Thoracic aorta (tissue), 2 donors: ENCODE results near the gene PDE1C. TPM values are rescaled to one million over a fixed set of nuclear protein-coding genes. Genes with fewer than 3 reads are reported as not detected.

Experiments
- ATAC-seq: fragments of 150-250 bp; one replicate; pipeline ENCODE4 v1.8.0; 2017; ENCODE audit warnings: low read depth; ENCODE audit not compliant: insufficient number of reproducible peaks, low FRiP score
- DNase-seq: peaks from one replicate; pipeline ENCODE4 v3.0.0-alpha.2; 2020; ENCODE audit warnings: low spot score
- H3K27ac ChIP-seq, 2 donors: fragments of 200-600 bp; sonication (generic); 1 replicate in 1 of 2; 2 replicates in 1 of 2; pipeline ENCODE4 v1.5.1; 2016; ENCODE audit warnings: mild to moderate bottlenecking in 2 of 2, moderate library complexity in 2 of 2
- H3K27me3 ChIP-seq: fragments of 200-600 bp; sonication (generic); replicated peaks from 2 replicates; pipeline ENCODE4 v1.6.0; 2016; ENCODE audit warnings: mild to moderate bottlenecking; ENCODE audit not compliant: insufficient read depth
- H3K36me3 ChIP-seq: fragments of 200-600 bp; sonication (generic); one replicate; pipeline ENCODE4 v1.5.1; 2016
- H3K4me1 ChIP-seq, 2 donors: fragments of 200-600 bp; sonication (generic); 1 replicate in 1 of 2; 2 replicates in 1 of 2; pipeline versions ENCODE4 v1.5.1 to v1.6.0; 2016; ENCODE audit warnings: low read depth in 2 of 2, mild to moderate bottlenecking in 1 of 2; ENCODE audit not compliant: control insufficient read depth in 1 of 2
- H3K4me3 ChIP-seq: fragments of 200-600 bp; sonication (generic); 2 replicates; pipeline ENCODE4 v1.5.1; 2016; ENCODE audit warnings: mild to moderate bottlenecking
- H3K9me3 ChIP-seq: fragments of 200-600 bp; sonication (generic); 2 replicates; pipeline ENCODE4 v1.5.1; 2016
- CTCF ChIP-seq: fragments of 200-600 bp; sonication (generic); IDR thresholded peaks from one replicate; pipeline ENCODE4 v1.5.1; 2019; ENCODE audit warnings: antibody characterized with exemption
- total RNA-seq, 2 donors: library from RNA; depleted of rRNA; stranded (reverse); fragments of >200 nt; gene quantifications; one replicate each; pipeline versions ENCODE4 v1.1.0 to v1.2.3, GENCODE V29; 2016

PDE1C gene
- total RNA-seq, 2 donors from 2014 or later, result 4.6 to 12.1 TPM

- Histone ChIP-seq H3K9me3 (no peaks in the 10 kb centered on the region), H3K27me3 (no peaks in the 10 kb centered on the region), H3K4me3 (no peak overlapping the region), H3K27ac (no peak overlapping the region), H3K4me1 (peaks cover 0 to 13% of the 10 kb centered on the region in 2 donors), H3K36me3 (no peaks in the 10 kb centered on the region)
- DNase-seq (no peak), ATAC-seq (peak; percentile 13)
- no peak for TF ChIP-seq CTCF
These were observed 44.7 kb downstream of the PDE1C start for GRCh38 chr7:32025381-32026082.

- Histone ChIP-seq H3K36me3 (no peaks in the 10 kb centered on the region), H3K4me3 (no peak overlapping the region), H3K4me1 (peaks cover 5 to 13% of the 10 kb centered on the region in 2 donors), H3K27me3 (no peaks in the 10 kb centered on the region), H3K9me3 (no peaks in the 10 kb centered on the region), H3K27ac (no peak overlapping the region)
- ATAC-seq, result no peak
- no peak for DNase-seq
- no peak for TF ChIP-seq CTCF
These were observed 46.8 kb downstream of the PDE1C start for GRCh38 chr7:32023376-32023775.

- no peaks in the 10 kb centered on the region for H3K27me3 ChIP-seq
- DNase-seq, result no peak
- H3K9me3 ChIP-seq, result no peaks in the 10 kb centered on the region
- no peak for TF ChIP-seq CTCF
- H3K4me3 ChIP-seq, result no peak overlapping the region
- no peak overlapping the region for H3K27ac ChIP-seq
- no peak for ATAC-seq
- peaks cover 5 to 13% of the 10 kb centered on the region in 2 donors for H3K4me1 ChIP-seq
- no peaks in the 10 kb centered on the region for H3K36me3 ChIP-seq
These were observed 47.2 kb downstream of the PDE1C start for GRCh38 chr7:32022966-32023365.

- ATAC-seq (no peak), DNase-seq (no peak)
- H3K27me3 ChIP-seq, result no peaks in the 10 kb centered on the region
- H3K4me3 ChIP-seq, result no peak overlapping the region
- H3K9me3 ChIP-seq, result no peaks in the 10 kb centered on the region
- no peak overlapping the region for H3K27ac ChIP-seq
- H3K36me3 ChIP-seq, result no peaks in the 10 kb centered on the region
- peaks cover 5 to 7% of the 10 kb centered on the region in 2 donors for H3K4me1 ChIP-seq
- TF ChIP-seq CTCF, result no peak
These were observed 49.6 kb downstream of the PDE1C start for GRCh38 chr7:32020551-32021159.

GRCh38 chr7:32018845-32019578 is 51.2 kb downstream of the PDE1C start:
- no peak for DNase-seq

More at GRCh38 chr7:32018845-32019578, 51.2 kb downstream of the PDE1C start:
- no peaks in the 10 kb centered on the region for H3K9me3 ChIP-seq
- H3K4me3 ChIP-seq, result no peak overlapping the region
- no peak for ATAC-seq
- H3K27me3 ChIP-seq, result no peaks in the 10 kb centered on the region
- H3K36me3 ChIP-seq, result no peaks in the 10 kb centered on the region
- H3K4me1 ChIP-seq, result peaks cover 0 to 5% of the 10 kb centered on the region in 2 donors
- no peak overlapping the region for H3K27ac ChIP-seq
- TF ChIP-seq CTCF, result no peak
